Natural killer cell (primary cell): Measurements from ENCODE around the gene NMNAT2. TPM values are rescaled to one million over a fixed set of nuclear protein-coding genes. Genes with fewer than 3 reads are reported as not detected.

Experiments used
- ATAC-seq, 3 donors: fragments of 150-1000 bp in 2 of 3; fragments of 200-7000 bp in 1 of 3; cut with Tn5 transposase; 1 replicate in 1 of 3; 2 replicates in 2 of 3; pipeline ENCODE4 v1.10.0; 2021; ENCODE audit warnings: mild to moderate bottlenecking in 2 of 3, moderate library complexity in 2 of 3
- DNase-seq, 2 donors: peaks; one replicate each; pipeline versions ENCODE4 v3.0.0 to v3.0.0-alpha.2; 2013 to 2021; ENCODE audit warnings: mixed read lengths in 1 of 2
- H3K27ac ChIP-seq: one replicate; pipeline ENCODE4 v1.5.1; 2013; ENCODE audit warnings: mild to moderate bottlenecking, low read length
- H3K27me3 ChIP-seq: one replicate; pipeline ENCODE4 v1.6.1; 2013; ENCODE audit warnings: low read length; ENCODE audit not compliant: control insufficient read depth, insufficient read depth
- H3K36me3 ChIP-seq: one replicate; pipeline ENCODE4 v1.6.1; 2013; ENCODE audit warnings: low read length; ENCODE audit not compliant: control insufficient read depth, insufficient read depth
- H3K4me1 ChIP-seq: one replicate; pipeline ENCODE4 v1.6.1; 2013; ENCODE audit warnings: low read length; ENCODE audit not compliant: control insufficient read depth, insufficient read depth
- H3K4me3 ChIP-seq: one replicate; pipeline ENCODE4 v1.5.1; 2013; ENCODE audit warnings: low read length
- H3K9me3 ChIP-seq: one replicate; pipeline ENCODE4 v1.6.1; 2013; ENCODE audit warnings: low read length; ENCODE audit not compliant: control insufficient read depth, insufficient read depth
- H3K27ac Mint-ChIP-seq, 2 donors: one replicate each; pipeline ENCODE4 v1.8.0; 2022; ENCODE audit warnings: mild to moderate bottlenecking in 2 of 2, mixed read lengths in 2 of 2, moderate library complexity in 1 of 2
- H3K27me3 Mint-ChIP-seq, 2 donors: one replicate each; pipeline ENCODE4 v1.8.0; 2022; ENCODE audit warnings: low read depth in 2 of 2, mixed read lengths in 2 of 2
- H3K36me3 Mint-ChIP-seq: one replicate; pipeline ENCODE4 v1.8.0; 2022; ENCODE audit warnings: mixed read lengths
- H3K4me1 Mint-ChIP-seq, 2 donors: one replicate each; pipeline ENCODE4 v1.8.0; 2022; ENCODE audit warnings: mixed read lengths in 2 of 2
- H3K4me3 Mint-ChIP-seq: one replicate; pipeline ENCODE4 v1.8.0; 2022; ENCODE audit warnings: mild to moderate bottlenecking, moderate library complexity, mixed read lengths
- H3K9me3 Mint-ChIP-seq, 2 donors: one replicate each; pipeline ENCODE4 v1.8.0; 2022; ENCODE audit warnings: mixed read lengths in 2 of 2
- WGBS: methylation state at CpG from one replicate; pipeline ENCODE4 v1.1.7; 2013; ENCODE audit warnings: missing lambda C conversion rate; ENCODE audit not compliant: insufficient coverage; 5-methylcytosine and 5-hydroxymethylcytosine counted together
- intact Hi-C: fragments of 100-400 bp; cut with micrococcal nuclease; formaldehyde crosslinking; loops from one replicate; pipeline ENCODE4 v1.14.2; 2022
- total RNA-seq, 4 donors: library from RNA; stranded (reverse); fragments of 120-200 nt in 1 of 4; gene quantifications; one replicate each; pipeline versions ENCODE4 v1.2.3 to v1.2.4, GENCODE V29; 2013 to 2022
- TF ChIP-seq, protein P1 (sequence below): fragments of 200-600 bp; IDR thresholded peaks from one replicate; pipeline ENCODE4 v1.8.0; 2022; ENCODE audit warnings: antibody characterized with exemption

The NMNAT2 gene
- total RNA-seq, 3 donors from 2014 or later (not counting 1 experiment from before 2014, with no cell fraction given): not detected

DNA sequence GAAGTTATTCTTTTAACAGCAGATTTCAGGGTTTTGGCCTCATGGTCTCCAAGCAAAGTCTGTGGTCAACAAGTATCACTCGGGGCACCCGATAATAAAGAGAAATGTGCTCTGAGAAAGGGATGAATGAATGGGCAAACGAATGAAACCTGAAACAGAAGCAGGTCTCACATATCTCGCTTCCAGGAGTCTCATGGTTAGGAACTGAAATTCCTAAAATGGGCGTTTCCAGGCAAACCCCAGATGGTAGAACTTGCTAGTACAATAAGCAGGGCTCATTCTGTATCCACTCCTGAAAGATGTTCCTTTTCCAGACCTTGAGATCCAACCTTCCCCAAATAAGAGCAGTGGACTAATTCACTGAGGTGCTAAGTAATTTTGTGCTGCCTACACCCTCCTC is 144.9 kb downstream of the NMNAT2 start:
- Mint-ChIP-seq H3K27me3 (peaks cover 2 to 3% of the 10 kb centered on the region in 2 donors), H3K4me3 (no peak overlapping the region), H3K36me3 (no peaks in the 10 kb centered on the region), H3K9me3 (no peaks in the 10 kb centered on the region), H3K4me1 (no peaks in the 10 kb centered on the region), H3K27ac (no peak overlapping the region)
- no peaks in the 10 kb centered on the region for H3K4me1 ChIP-seq
- ATAC-seq (no peak), DNase-seq (no peak)
- H3K27ac ChIP-seq: no peak overlapping the region
- no peaks in the 10 kb centered on the region for H3K27me3 ChIP-seq
- H3K36me3 ChIP-seq: no peaks in the 10 kb centered on the region
- intact Hi-C loops: no loop called here
- TF ChIP-seq, protein P1, sequence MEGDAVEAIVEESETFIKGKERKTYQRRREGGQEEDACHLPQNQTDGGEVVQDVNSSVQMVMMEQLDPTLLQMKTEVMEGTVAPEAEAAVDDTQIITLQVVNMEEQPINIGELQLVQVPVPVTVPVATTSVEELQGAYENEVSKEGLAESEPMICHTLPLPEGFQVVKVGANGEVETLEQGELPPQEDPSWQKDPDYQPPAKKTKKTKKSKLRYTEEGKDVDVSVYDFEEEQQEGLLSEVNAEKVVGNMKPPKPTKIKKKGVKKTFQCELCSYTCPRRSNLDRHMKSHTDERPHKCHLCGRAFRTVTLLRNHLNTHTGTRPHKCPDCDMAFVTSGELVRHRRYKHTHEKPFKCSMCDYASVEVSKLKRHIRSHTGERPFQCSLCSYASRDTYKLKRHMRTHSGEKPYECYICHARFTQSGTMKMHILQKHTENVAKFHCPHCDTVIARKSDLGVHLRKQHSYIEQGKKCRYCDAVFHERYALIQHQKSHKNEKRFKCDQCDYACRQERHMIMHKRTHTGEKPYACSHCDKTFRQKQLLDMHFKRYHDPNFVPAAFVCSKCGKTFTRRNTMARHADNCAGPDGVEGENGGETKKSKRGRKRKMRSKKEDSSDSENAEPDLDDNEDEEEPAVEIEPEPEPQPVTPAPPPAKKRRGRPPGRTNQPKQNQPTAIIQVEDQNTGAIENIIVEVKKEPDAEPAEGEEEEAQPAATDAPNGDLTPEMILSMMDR: no peak
- H3K4me3 ChIP-seq: no peak overlapping the region
- WGBS: 81% methylated on average over 5 of the region's 5 CpGs
- no peaks in the 10 kb centered on the region for H3K9me3 ChIP-seq

DNA sequence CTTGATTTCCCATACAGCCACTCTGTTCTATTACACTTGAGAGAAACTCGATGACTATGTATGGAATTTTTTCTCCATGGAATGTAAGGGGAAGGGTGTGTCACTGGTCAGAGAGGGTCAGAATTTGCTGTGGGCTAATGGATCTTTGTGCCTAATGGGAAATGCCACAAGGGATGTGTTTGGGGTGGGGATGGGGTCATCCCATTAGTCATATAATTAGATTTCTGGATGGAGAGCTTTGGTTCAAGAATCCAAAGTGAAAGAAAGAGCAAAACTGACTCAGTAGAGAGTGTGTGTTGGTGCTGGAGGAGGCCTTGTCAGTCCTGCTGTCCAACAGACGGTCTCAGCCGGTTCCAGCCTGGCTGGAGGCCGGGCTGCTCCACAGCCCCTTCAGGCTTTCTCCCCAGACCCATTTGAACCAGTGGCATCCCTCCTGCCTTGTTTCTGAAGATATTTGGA is 145.8 kb downstream of the NMNAT2 start:
- H3K9me3 Mint-ChIP-seq: no peaks in the 10 kb centered on the region
- H3K27ac Mint-ChIP-seq: no peak overlapping the region
- H3K36me3 Mint-ChIP-seq: no peaks in the 10 kb centered on the region
- ATAC-seq: no peak
- H3K4me3 Mint-ChIP-seq: no peak overlapping the region
- TF ChIP-seq, protein P1: no peak
- H3K4me1 Mint-ChIP-seq: no peaks in the 10 kb centered on the region
- Histone ChIP-seq H3K4me1 (no peaks in the 10 kb centered on the region), H3K27ac (no peak overlapping the region), H3K4me3 (no peak overlapping the region), H3K27me3 (no peaks in the 10 kb centered on the region), H3K36me3 (no peaks in the 10 kb centered on the region), H3K9me3 (no peaks in the 10 kb centered on the region)
- WGBS: 81% methylated on average over 4 of the region's 4 CpGs
- intact Hi-C loops: no loop called here
- peaks cover 6 to 7% of the 10 kb centered on the region in 2 donors for H3K27me3 Mint-ChIP-seq
- no peak for DNase-seq

DNA sequence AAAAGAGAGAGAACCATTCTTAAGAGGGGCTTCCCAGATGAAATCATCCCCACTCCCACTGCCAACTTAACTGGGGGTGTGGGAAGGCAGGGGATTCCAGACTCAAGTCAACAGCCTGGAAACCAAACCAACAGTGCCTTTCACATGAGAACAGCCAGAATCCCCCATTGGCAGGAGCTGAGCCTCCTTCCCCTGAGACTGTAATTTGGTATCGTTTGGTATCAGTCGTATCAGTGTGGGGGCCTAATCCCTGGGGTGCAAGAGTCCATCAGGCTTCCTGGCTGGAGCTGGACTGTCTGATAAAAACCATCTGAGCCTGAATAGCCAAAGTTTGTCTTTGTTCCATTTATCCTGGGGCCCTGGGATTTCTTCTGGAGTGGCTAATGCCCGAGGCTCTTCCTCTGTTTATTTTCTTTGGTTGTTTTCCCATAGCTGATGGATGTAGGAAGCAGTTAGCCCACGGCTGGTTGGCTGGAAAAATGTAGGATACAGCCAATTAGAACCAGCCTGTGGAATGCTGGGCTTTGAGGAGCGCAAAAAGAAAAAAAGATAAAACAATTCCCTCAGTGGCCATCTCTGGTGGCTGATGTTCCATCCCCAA is 147.5 kb downstream of the NMNAT2 start:
- no peaks in the 10 kb centered on the region for H3K9me3 Mint-ChIP-seq
- DNase-seq: no peak
- H3K4me1 Mint-ChIP-seq: no peaks in the 10 kb centered on the region

More for the DNA sequence above, 147.5 kb downstream of the NMNAT2 start:
- Histone ChIP-seq H3K4me1 (no peaks in the 10 kb centered on the region), H3K9me3 (no peaks in the 10 kb centered on the region), H3K36me3 (no peaks in the 10 kb centered on the region), H3K4me3 (no peak overlapping the region), H3K27ac (no peak overlapping the region), H3K27me3 (no peaks in the 10 kb centered on the region)
- 84% methylated on average over 5 of the region's 5 CpGs for WGBS
- H3K27ac Mint-ChIP-seq: no peak overlapping the region
- no peaks in the 10 kb centered on the region for H3K36me3 Mint-ChIP-seq
- intact Hi-C loops: no loop called here
- peaks cover 11 to 14% of the 10 kb centered on the region in 2 donors for H3K27me3 Mint-ChIP-seq
- H3K4me3 Mint-ChIP-seq: no peak overlapping the region
- ATAC-seq: no peak
- TF ChIP-seq, protein P1: no peak
